ENCODE data around the gene CACNA1C. TPM values are rescaled to one million over a fixed set of nuclear protein-coding genes. Genes with fewer than 3 reads are reported as not detected.
A peak's percentile ranks its signal among the peaks of the same experiment; 100 is the strongest.

CACNA1C gene
- total RNA-seq, 4 donors from 2014 or later, result 9.7 to 42.1 (median 18.1) TPM

- peaks cover 0 to 9% (median 6%) of the 10 kb centered on the region in 4 donors for H3K4me1 ChIP-seq
- TF ChIP-seq CTCF (IDR thresholded peaks at IDR 0.05) (no peak), POLR2A (IDR thresholded peaks at IDR 0.05) (no peak)
- peak overlapping the region in 1 of 4 donors; percentile 3 for H3K27ac ChIP-seq
These were observed 119.9 kb downstream of the CACNA1C start for GRCh38 chr12:2172491-2173214.

GRCh38 chr12:2173971-2174370 lies 121.2 kb downstream of the CACNA1C start:
- Histone ChIP-seq H3K4me3 (no peak overlapping the region), H3K27ac (no peak overlapping the region), H3K9me3 (no peaks in the 10 kb centered on the region), H3K36me3 (no peaks in the 10 kb centered on the region), H3K27me3 (no peaks in the 10 kb centered on the region), H3K4me1 (peaks cover 0 to 11% (median 6%) of the 10 kb centered on the region in 4 donors)
- no peak for TF ChIP-seq POLR2A (IDR thresholded peaks at IDR 0.05)
- TF ChIP-seq CTCF (IDR thresholded peaks at IDR 0.05), result no peak
- DNase-seq, result no peak

More at GRCh38 chr12:2172491-2173214, 119.9 kb downstream of the CACNA1C start:
- no peak for DNase-seq
- Histone ChIP-seq H3K27me3 (no peaks in the 10 kb centered on the region), H3K9me3 (no peaks in the 10 kb centered on the region), H3K36me3 (no peaks in the 10 kb centered on the region), H3K4me3 (no peak overlapping the region)

- Histone ChIP-seq H3K4me1 (peaks cover 0 to 13% (median 0%) of the 10 kb centered on the region in 4 donors), H3K4me3 (no peak overlapping the region), H3K27ac (no peak overlapping the region), H3K36me3 (no peaks in the 10 kb centered on the region), H3K27me3 (no peaks in the 10 kb centered on the region), H3K9me3 (no peaks in the 10 kb centered on the region)
- no peak for DNase-seq
- TF ChIP-seq POLR2A (IDR thresholded peaks at IDR 0.05) (no peak), CTCF (IDR thresholded peaks at IDR 0.05) (no peak)
These were observed 124.2 kb downstream of the CACNA1C start for GRCh38 chr12:2177003-2177402.

- no peak for TF ChIP-seq CTCF (IDR thresholded peaks at IDR 0.05)
- no peak for TF ChIP-seq POLR2A (IDR thresholded peaks at IDR 0.05)
- H3K36me3 ChIP-seq, result no peaks in the 10 kb centered on the region
- no peak overlapping the region for H3K4me3 ChIP-seq
- peaks cover 0 to 13% (median 0%) of the 10 kb centered on the region in 4 donors for H3K4me1 ChIP-seq
- H3K9me3 ChIP-seq, result no peaks in the 10 kb centered on the region
- no peak overlapping the region for H3K27ac ChIP-seq
- no peak for DNase-seq
- H3K27me3 ChIP-seq, result no peaks in the 10 kb centered on the region
These were observed 125.0 kb downstream of the CACNA1C start for GRCh38 chr12:2177751-2178150.

- H3K4me3 ChIP-seq, result no peak overlapping the region
- H3K4me1 ChIP-seq, result peaks cover 0 to 20% (median 0%) of the 10 kb centered on the region in 4 donors
- DNase-seq, result no peak
- H3K9me3 ChIP-seq, result no peaks in the 10 kb centered on the region
- no peaks in the 10 kb centered on the region for H3K27me3 ChIP-seq
- peak overlapping the region in 1 of 4 donors; percentile 73 for H3K27ac ChIP-seq
- no peak for TF ChIP-seq POLR2A (IDR thresholded peaks at IDR 0.05)
- TF ChIP-seq CTCF (IDR thresholded peaks at IDR 0.05), result no peak
- no peaks in the 10 kb centered on the region for H3K36me3 ChIP-seq
These were observed 126.3 kb downstream of the CACNA1C start for GRCh38 chr12:2179058-2179457.
